GM18951 (cell line): Measurements from ENCODE around the gene ADAMTS19.
"Not testable (repeated sequence)": the region's sequence is repeated elsewhere in the genome, so short reads cannot be mapped to it uniquely, and the experiment has no call there.

Experiments used
- POLR2A ChIP-seq: IDR thresholded peaks from 4 replicates; pipeline ENCODE4 v1.6.1; 2011; ENCODE audit warnings: mild to moderate bottlenecking; ENCODE audit not compliant: insufficient read length, insufficient read depth; ENCODE audit errors: extremely low read depth
- in situ Hi-C: fragments of 300-500 bp; cut with MboI; formaldehyde crosslinking; loops from one replicate; pipeline ENCODE4 v1.12.0; 2022; ENCODE audit warnings: low sequenced_read_pairs, mixed read lengths, inconsistent platforms; ENCODE audit not compliant: unreplicated experiment

ADAMTS19 gene, protein sequence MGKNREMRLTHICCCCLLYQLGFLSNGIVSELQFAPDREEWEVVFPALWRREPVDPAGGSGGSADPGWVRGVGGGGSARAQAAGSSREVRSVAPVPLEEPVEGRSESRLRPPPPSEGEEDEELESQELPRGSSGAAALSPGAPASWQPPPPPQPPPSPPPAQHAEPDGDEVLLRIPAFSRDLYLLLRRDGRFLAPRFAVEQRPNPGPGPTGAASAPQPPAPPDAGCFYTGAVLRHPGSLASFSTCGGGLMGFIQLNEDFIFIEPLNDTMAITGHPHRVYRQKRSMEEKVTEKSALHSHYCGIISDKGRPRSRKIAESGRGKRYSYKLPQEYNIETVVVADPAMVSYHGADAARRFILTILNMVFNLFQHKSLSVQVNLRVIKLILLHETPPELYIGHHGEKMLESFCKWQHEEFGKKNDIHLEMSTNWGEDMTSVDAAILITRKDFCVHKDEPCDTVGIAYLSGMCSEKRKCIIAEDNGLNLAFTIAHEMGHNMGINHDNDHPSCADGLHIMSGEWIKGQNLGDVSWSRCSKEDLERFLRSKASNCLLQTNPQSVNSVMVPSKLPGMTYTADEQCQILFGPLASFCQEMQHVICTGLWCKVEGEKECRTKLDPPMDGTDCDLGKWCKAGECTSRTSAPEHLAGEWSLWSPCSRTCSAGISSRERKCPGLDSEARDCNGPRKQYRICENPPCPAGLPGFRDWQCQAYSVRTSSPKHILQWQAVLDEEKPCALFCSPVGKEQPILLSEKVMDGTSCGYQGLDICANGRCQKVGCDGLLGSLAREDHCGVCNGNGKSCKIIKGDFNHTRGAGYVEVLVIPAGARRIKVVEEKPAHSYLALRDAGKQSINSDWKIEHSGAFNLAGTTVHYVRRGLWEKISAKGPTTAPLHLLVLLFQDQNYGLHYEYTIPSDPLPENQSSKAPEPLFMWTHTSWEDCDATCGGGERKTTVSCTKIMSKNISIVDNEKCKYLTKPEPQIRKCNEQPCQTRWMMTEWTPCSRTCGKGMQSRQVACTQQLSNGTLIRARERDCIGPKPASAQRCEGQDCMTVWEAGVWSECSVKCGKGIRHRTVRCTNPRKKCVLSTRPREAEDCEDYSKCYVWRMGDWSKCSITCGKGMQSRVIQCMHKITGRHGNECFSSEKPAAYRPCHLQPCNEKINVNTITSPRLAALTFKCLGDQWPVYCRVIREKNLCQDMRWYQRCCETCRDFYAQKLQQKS

GRCh38 chr5:129459777-129460671 is at the start of gene ADAMTS19:
ADAMTS19 (plus strand) TSS chr5:129460298; CDS start chr5:129460392, 94 bp downstream.
- in situ Hi-C loops, result no loop called here

GRCh38 chr5:129410488-129410887 is 49.6 kb upstream of the ADAMTS19 start:
- in situ Hi-C loops, result no loop called here

More at GRCh38 chr5:129459777-129460671, at the start of gene ADAMTS19:
- no peak for TF ChIP-seq POLR2A

GRCh38 chr5:129412721-129413120 is 47.4 kb upstream of the ADAMTS19 start:
- TF ChIP-seq POLR2A, result no peak
- in situ Hi-C loops, result no loop called here

More at GRCh38 chr5:129410488-129410887, 49.6 kb upstream of the ADAMTS19 start:
- no peak for TF ChIP-seq POLR2A

DNA sequence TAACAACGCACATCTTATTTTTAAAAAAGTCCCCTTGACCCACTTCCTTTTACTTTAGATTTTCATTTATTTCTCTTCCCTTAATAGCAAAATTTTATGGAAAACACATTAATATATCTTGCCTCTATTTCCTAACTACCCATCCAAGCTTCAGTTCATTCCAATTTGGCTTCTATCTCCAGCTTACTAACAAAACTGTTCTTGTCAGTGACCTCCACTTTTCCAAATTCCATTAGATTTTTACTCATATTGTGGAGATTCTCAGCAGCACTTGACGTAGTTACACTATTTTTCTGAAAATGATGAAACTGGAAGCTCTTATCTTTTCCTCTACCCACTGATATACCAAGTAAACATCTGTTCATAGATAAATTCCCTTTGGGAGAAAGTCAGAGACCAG is 46.5 kb upstream of the ADAMTS19 start:
- in situ Hi-C loops, result no loop called here
- no peak for TF ChIP-seq POLR2A

DNA sequence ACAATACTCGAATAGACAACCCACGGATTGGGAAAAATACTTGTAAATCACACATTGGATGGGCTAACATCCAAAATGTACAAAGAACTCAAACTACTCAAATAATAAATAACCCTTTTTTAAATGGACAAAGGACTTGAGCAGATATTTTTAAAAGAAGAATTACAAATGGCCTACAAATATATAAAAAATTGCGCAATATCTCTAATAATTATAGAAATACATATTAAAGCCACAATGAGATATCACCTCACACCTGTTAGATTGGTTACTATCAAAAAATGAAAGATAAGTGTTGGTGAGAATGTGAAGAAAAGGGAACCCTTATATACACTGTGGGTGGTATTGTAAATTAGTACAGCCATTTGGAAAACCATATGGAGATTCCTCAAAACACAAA is 40.8 kb upstream of the ADAMTS19 start:
- no peak for TF ChIP-seq POLR2A
- in situ Hi-C loops, result no loop called here

- in situ Hi-C loops, result no loop called here
- TF ChIP-seq POLR2A, result no peak
These were observed 35.1 kb upstream of the ADAMTS19 start for GRCh38 chr5:129425031-129425430.

- in situ Hi-C loops, result no loop called here
- TF ChIP-seq POLR2A, result no peak
These were observed 34.0 kb upstream of the ADAMTS19 start for GRCh38 chr5:129426071-129426470.

DNA sequence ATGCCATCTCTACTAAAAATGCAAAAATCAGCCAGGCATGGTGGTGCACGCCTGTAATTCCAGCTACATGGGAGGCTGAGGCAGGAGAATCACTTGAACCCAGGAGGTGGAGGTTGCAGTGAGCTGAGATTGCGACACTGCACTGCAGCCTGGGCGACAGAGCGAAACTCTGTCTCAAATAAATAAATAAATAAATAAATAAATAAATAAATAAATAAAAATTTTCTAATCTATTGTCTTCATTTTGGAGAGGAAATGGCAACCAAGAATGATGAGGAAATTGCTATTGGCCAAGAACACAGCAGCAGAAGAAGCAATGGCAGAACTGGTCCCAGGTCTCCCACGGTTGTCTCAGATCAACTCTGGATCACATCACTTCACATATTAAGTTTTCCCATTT is 31.5 kb upstream of the ADAMTS19 start:
- in situ Hi-C loops, result not testable (repeated sequence)

DNA sequence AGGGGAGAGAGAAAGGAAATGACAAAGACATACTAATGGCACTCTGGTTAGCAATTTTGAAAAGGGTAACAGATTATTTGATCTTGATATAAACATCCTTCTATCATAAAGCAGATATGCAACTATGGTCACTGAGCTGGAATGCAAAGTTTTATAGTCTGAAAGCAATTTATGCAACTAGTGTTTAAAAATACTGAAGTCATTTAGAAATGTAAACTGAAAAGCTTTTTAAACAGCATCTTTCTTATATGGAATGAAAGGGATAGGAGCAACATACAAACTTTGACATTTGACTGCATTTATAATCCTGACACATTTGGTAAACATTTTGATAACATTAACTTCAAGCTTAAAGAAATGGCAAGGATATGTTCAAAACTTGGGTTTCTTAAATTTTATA is 28.7 kb upstream of the ADAMTS19 start:
- in situ Hi-C loops, result no loop called here
- no peak for TF ChIP-seq POLR2A

- in situ Hi-C loops, result no loop called here
- no peak for TF ChIP-seq POLR2A
These were observed 21.8 kb upstream of the ADAMTS19 start for GRCh38 chr5:129438322-129438721.

GRCh38 chr5:129440424-129440823 is 19.7 kb upstream of the ADAMTS19 start:
- in situ Hi-C loops, result no loop called here
- TF ChIP-seq POLR2A, result no peak

GRCh38 chr5:129441096-129441495 is 19.0 kb upstream of the ADAMTS19 start:
- TF ChIP-seq POLR2A, result no peak
- in situ Hi-C loops, result no loop called here
